HG02884 (cell line): ENCODE data around the gene HERPUD2.
"Not testable (repeated sequence)": the region's sequence is repeated elsewhere in the genome, so short reads cannot be mapped to it uniquely, and the experiment has no call there.

Source experiments
- ATAC-seq: cut with Tn5 transposase; IDR thresholded peaks from one replicate; pipeline ENCODE4 v1.9.1; 2021; ENCODE audit warnings: mild to moderate bottlenecking, moderate library complexity; ENCODE audit not compliant: unreplicated experiment

The HERPUD2 gene

GRCh38 chr7:35685781-35686180 is 9.2 kb downstream of the HERPUD2 start:
- ATAC-seq, result no peak

- no peak for ATAC-seq
Observed at GRCh38 chr7:35681231-35682029, 13.5 kb downstream of the HERPUD2 start.

DNA sequence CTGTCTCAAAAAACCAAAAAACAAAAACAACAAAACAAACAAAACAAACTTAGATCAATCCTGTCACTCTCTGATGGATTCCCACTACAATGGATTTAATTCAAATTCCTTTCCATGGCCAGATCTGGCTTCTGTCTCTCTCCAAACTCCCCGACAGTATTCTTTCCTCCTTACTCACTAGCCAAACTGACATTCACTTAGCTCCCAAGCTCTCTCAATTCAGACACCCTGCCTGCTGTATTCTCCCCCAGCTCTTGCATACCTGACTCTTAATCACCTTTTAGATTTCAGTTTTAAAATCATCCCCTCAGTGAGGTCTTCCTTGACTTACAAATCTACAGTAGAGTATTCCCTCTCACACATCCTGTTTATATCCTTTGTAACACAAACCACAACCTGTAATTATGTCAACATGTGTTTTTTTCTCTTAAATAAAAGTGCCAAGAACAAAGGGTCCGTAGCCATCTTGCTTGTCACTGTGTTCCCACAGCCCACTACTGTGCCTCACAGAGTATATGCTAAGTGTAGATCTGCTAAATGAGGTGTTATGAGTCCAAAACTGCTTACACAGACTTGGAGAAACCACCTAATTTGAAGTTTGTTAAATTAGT is 14.4 kb downstream of the HERPUD2 start:
- ATAC-seq, result no peak

DNA sequence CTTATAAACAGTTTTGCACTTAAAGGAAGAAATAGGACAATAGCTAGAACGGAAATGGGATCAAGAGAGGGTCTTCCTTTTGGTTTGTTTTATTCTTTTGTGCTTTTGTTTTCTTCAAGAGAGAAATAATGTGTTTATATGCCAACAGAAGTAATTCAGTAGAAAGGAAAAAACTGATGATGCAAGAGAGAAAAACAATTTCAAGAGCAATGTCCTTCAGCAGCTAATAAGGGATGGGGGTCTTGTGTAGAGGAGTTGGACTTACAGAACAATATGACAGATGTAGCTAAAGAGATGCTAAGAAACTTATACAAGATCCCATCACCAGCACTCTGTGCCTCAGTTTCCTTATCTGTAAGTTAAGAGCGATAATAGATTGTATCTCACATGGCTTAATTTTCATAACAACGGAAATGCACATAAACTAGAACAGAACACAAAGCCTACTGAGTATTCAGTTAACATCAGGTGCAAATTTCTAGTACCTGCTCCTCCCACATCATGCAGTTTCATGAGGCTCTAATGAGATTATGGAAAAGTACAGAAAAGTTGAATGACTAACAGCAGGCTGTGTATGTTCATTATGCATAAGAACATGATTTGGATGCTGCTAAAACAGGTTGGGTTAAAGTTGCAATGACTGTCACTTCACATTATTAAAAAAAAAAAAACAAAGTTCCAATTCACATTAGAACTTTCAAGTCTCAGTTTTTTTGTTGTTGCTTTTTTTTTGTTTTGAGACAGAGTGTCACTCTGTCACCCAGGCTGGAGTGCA is 17.2 kb downstream of the HERPUD2 start:
- no peak for ATAC-seq

DNA sequence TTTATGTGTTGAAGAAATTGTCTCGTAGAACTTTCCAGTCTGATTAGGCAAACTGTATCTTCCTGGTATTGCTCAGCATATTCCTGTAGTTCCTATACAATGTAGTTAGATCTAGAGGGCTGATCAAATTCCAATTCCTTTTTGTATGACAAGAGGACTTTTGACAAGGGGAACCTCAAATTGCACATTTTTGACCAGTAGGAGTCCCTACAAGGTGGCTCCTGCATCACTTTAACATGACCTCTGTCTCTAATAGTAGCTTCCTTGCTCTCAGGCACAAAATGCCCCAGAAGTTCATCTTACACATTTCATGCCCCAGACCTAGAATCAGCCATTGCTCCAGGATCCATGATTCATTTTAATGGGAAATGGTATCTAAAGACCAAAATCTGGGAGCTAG is 18.7 kb downstream of the HERPUD2 start:
- no peak for ATAC-seq

- ATAC-seq, result no peak
Observed at GRCh38 chr7:35670856-35671569, 23.9 kb downstream of the HERPUD2 start.

DNA sequence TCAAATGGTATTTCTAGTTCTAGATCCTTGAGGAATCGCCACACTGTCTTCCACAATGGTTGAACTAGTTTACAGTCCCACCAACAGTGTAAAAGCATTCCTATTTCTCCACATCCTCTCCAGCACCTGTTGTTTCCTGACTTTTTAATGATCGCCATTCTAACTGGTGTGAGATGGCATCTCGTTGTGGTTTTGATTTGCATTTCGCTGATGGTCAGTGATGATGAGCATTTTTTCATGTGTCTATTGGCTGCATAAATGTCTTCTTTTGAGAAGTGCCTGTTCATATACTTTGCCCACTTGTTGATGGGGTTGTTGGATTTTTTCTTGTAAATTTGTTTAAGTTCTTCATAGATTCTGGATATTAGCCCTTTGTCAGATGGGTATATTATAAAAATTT is 34.5 kb downstream of the HERPUD2 start:
- not testable (repeated sequence) for ATAC-seq

- no peak for ATAC-seq
Observed at GRCh38 chr7:35658606-35659201, 36.2 kb downstream of the HERPUD2 start.

- ATAC-seq, result peak; percentile 63
Observed at GRCh38 chr7:35657125-35657524, 37.8 kb downstream of the HERPUD2 start.

- not testable (repeated sequence) for ATAC-seq
Observed at GRCh38 chr7:35654558-35654957, 40.4 kb downstream of the HERPUD2 start.

- no peak for ATAC-seq
Observed at GRCh38 chr7:35652124-35652523, 42.8 kb downstream of the HERPUD2 start.

DNA sequence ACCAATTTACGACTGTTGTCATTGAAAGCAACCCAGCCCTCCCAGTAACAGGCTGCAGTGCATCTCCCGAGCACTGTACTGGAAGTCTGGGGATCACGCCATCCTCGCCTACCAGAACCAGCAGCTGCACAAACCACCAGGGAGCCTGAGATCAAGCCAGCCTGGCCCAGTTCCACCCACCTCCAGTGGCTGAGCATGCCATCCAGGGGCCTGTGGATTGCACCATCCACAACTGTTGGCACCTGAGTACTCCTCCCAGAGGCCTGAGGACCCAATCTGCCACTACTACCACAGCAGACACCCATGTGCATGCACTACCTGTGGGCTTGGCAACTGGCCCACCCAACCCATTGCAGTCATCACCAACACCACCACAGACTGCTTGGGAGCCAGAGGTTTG is 44.2 kb downstream of the HERPUD2 start:
- no peak for ATAC-seq

DNA sequence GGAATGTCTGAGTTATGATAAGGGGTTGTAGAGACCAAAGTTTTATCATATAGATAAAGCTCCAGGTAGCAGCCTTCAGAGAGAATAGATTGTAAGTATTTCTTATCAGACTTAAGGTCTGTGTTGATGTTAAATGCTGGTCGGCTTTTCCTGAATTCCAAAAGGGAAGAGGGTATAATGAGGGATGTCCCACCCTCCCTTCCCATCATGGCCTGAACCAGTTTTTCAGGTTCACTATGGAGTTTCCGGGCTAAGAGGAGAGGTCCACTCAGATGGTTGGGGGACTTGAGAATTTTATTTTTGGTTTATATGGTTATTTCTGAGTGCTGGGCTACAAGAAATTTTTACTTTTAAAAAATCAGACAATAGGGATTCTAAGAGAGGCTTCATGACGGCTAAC is 45.2 kb downstream of the HERPUD2 start:
- no peak for ATAC-seq

GRCh38 chr7:35648367-35648766 is 46.6 kb downstream of the HERPUD2 start:
- ATAC-seq, result no peak

DNA sequence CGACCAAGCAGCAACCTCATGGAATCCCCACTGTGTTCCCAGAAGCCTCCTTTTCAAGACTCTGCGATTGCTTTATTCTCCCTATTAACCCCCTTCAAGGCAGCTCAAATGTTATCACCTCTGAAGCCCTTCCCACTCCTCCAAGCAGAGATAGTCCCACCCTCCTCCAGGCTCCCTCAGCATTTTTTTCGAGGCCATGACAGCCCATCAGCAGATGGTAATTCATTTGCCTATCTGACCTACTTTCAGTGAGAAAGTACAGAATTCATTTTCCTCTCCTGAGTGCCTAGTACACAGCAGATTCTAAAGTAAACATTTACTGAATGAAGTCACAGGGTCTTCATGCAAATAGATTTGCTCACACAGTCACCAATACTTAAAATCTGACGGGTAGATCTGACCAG is 47.8 kb downstream of the HERPUD2 start:
- ATAC-seq, result no peak

- no peak for ATAC-seq
Observed at GRCh38 chr7:35646289-35647023, 48.5 kb downstream of the HERPUD2 start.

DNA sequence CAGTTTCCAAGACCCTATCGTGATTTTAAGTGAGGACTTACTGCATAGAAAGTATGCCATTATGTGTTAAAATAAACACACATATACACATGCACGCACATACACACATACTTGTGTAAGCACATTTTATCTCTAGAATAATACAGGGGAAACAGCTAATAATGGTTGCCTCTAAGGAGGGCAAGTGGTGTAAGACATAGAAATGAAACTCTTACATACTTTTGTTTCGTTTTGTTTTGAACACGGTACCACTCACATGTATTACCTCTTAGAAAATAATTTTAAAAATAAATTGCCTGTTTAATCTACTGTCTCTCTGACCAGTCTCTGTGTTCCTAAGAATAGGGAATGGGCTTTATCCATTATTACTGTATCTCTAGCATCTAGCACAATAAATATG is 49.2 kb downstream of the HERPUD2 start:
- ATAC-seq, result no peak

DNA sequence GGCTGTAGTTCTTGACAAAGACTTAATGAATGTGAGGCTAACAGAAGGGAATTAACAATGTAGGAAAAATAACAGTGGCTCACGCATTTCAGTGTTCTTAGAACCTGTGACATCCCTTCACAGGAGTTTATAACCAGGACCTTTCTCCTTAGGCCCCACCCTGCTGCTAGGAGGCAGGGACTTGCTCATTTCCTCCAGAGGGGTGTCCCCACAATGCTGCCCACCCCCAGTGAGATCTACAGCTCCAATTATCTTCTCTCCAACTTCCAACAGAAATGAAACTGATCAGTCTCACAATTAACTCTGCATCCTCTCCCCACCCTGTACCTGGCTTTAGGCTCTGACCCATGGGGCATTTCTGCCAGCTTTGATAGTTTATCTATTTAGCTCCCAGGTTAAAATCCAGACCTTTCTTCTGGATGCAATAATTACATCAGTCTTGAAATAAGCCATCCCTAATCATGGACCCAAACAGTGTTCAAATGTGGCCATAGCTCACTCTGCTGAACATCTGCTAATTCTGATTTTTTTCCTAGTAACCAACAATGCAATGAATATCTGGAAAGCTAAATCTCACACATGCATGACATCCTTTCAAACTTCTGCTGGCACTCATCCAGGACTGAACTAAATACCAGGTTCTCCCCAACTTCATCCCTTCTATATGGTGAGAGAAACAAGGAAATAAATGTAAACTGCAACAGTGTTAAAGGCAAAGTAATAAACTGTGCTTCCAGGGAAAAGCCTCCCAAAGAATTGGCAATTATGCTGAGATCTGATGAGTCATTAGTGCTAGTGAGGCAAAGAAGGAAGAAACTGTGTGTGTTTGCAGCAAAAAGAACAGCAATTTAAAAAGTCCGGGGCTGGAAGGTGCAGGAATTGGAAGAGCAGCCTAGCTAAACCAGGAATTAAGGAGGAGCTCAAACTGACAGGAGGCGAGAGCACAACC is 64.6 kb downstream of the HERPUD2 start:
- ATAC-seq, result no peak
